ENCODE data around the gene VSIG10L. TPM values are rescaled to one million over a fixed set of nuclear protein-coding genes. Genes with fewer than 3 reads are reported as not detected.

VSIG10L gene
- total RNA-seq, 1 experiment from 2014 or later, result 4.6 TPM

GRCh38 chr19:51289635-51290034 lies 52.3 kb downstream of the VSIG10L start:
- BruUV-seq (replicated peaks), result no TSS peak
- H3K9me2 ChIP-seq (ENCODE audit: insufficient read depth), result no peaks in the 10 kb centered on the region
- H3K9me3 ChIP-seq (ENCODE audit: control insufficient read depth in 1 of 2, insufficient read depth in 1 of 2, low read depth in 1 of 2, low read length in 2 of 2), result no peaks in the 10 kb centered on the region
- no peaks in the 10 kb centered on the region for H3K4me1 ChIP-seq (ENCODE audit: control insufficient read depth in 1 of 2, insufficient read depth in 2 of 2, low read length in 2 of 2)
- ATAC-seq (no peak), DNase-seq (ENCODE audit: low read depth, low spot score) (no peak)
- H3K36me3 ChIP-seq (ENCODE audit: control insufficient read depth in 1 of 2, insufficient read depth in 2 of 2, low read length in 2 of 2), result no peaks in the 10 kb centered on the region
- H3K4me2 ChIP-seq (ENCODE audit: low read length), result no peak overlapping the region
- no peak overlapping the region for H3K9ac ChIP-seq (ENCODE audit: low read length)
- no peaks in the 10 kb centered on the region for H3K79me2 ChIP-seq (ENCODE audit: insufficient read depth, low read length)
- H3K4me3 ChIP-seq (replicated peaks in 1 of 2; ENCODE audit: low read depth in 1 of 2, low read length in 2 of 2), result no peak overlapping the region
- no peak overlapping the region for H2AFZ ChIP-seq (ENCODE audit: low read depth, low read length, poor library complexity, severe bottlenecking)
- ChIA-PET RAD21 (ENCODE audit: low non-redundant PET in 1 of 2, low total read pairs in 2 of 2, uncharacterized antibody in 2 of 2, unreplicated experiment in 2 of 2) (no interaction called here), CTCF (no interaction called here), POLR2A (no interaction called here)
- no peak for TF ChIP-seq CBX3 (IDR thresholded peaks at IDR 0.05; ENCODE audit: low read depth)
- no peak for TF ChIP-seq REST (IDR thresholded peaks at IDR 0.05; ENCODE audit: low read depth)
- TF ChIP-seq, protein P1, sequence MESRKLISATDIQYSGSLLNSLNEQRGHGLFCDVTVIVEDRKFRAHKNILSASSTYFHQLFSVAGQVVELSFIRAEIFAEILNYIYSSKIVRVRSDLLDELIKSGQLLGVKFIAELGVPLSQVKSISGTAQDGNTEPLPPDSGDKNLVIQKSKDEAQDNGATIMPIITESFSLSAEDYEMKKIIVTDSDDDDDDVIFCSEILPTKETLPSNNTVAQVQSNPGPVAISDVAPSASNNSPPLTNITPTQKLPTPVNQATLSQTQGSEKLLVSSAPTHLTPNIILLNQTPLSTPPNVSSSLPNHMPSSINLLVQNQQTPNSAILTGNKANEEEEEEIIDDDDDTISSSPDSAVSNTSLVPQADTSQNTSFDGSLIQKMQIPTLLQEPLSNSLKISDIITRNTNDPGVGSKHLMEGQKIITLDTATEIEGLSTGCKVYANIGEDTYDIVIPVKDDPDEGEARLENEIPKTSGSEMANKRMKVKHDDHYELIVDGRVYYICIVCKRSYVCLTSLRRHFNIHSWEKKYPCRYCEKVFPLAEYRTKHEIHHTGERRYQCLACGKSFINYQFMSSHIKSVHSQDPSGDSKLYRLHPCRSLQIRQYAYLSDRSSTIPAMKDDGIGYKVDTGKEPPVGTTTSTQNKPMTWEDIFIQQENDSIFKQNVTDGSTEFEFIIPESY (IDR thresholded peaks at IDR 0.05; ENCODE audit: extremely low read depth, insufficient replicate concordance, low read length), result no peak
- TF ChIP-seq ZNF274 (IDR thresholded peaks at IDR 0.05; ENCODE audit: low read depth, low read length), result no peak
- TF ChIP-seq, protein P2, sequence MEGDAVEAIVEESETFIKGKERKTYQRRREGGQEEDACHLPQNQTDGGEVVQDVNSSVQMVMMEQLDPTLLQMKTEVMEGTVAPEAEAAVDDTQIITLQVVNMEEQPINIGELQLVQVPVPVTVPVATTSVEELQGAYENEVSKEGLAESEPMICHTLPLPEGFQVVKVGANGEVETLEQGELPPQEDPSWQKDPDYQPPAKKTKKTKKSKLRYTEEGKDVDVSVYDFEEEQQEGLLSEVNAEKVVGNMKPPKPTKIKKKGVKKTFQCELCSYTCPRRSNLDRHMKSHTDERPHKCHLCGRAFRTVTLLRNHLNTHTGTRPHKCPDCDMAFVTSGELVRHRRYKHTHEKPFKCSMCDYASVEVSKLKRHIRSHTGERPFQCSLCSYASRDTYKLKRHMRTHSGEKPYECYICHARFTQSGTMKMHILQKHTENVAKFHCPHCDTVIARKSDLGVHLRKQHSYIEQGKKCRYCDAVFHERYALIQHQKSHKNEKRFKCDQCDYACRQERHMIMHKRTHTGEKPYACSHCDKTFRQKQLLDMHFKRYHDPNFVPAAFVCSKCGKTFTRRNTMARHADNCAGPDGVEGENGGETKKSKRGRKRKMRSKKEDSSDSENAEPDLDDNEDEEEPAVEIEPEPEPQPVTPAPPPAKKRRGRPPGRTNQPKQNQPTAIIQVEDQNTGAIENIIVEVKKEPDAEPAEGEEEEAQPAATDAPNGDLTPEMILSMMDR (IDR thresholded peaks at IDR 0.05 in 2 of 3, conservative IDR thresholded peaks at IDR 0.05 in 1 of 3; ENCODE audit: borderline replicate concordance in 1 of 3, insufficient read depth in 1 of 3, low read depth in 2 of 3, low read length in 2 of 3), result no peak
- intact Hi-C loops (cut with micrococcal nuclease), result no loop called here
- H3K27me3 ChIP-seq (ENCODE audit: insufficient read depth, low read length), result peaks cover 23% of the 10 kb centered on the region
- H3K27ac ChIP-seq (ENCODE audit: low read depth, low read length), result no peak overlapping the region
- no peaks in the 10 kb centered on the region for H4K20me1 ChIP-seq (ENCODE audit: insufficient read depth)

Data from HCT116 (cell line).